GM21825 (cell line): ENCODE measurements around the gene PKD1L1.
A peak's percentile ranks its signal among the peaks of the same experiment; 100 is the strongest.
"Not testable (repeated sequence)": the region's sequence is repeated elsewhere in the genome, so short reads cannot be mapped to it uniquely, and the experiment has no call there.

Experiments used
- ATAC-seq: cut with Tn5 transposase; IDR thresholded peaks from one replicate; pipeline ENCODE4 v1.9.1; 2021; ENCODE audit warnings: mild to moderate bottlenecking, moderate library complexity; ENCODE audit not compliant: unreplicated experiment

The PKD1L1 gene

DNA sequence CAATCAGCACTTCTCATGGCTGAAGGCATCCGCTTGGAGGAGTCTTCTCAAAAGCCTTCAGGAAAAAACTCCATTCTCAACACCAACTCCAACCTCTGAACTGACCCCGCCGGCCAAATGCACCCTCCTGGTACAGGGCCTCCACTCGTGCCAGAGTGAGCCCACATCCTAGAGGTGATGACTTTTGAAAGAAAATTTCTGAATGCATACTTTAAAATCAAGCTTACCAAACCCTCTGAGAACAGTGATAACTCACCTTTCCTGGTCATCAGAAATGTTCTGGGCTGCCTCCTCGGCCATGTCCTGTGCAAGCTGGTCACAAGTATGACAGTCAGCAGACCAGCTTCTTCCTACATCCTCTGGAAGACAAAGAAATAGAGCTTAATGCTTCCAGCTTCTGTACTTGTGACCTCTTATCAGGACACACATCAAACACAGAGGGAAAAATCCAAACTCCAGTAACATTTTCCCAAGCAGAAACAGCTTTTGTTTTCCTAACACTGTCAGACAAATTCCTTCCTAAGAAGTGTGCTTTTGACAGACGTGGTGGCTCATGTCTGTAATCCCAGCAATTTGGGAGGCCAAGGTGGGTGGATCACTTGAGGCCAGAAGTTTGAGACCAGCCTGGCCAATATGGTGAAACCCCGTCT, at the start of gene PKD1L1:
TSS of gene PKD1L1 (minus strand) at position 326 of the 650 bp plus-strand sequence. CDS start at position 300, 26 bp downstream.
- ATAC-seq = no peak

DNA sequence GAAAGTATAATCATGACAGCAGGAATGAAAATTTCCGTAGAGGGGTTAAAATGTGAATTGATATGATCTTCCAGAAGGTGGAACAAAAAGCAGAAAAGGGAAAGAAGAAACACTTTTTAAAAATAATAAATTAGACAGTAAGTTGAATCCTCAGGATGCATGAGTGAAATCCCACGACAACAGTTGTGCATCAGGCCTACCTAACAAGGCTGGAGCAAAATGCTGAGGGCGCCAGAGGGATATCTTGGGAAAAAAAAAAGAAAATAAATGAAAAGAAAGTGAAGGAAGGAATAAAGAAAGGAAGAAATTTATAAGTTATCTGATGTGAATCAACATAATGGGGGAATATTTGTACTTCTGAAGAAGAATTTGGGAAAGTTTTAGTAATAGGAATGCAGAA, 44.2 kb upstream of the PKD1L1 start:
- no peak for ATAC-seq

DNA sequence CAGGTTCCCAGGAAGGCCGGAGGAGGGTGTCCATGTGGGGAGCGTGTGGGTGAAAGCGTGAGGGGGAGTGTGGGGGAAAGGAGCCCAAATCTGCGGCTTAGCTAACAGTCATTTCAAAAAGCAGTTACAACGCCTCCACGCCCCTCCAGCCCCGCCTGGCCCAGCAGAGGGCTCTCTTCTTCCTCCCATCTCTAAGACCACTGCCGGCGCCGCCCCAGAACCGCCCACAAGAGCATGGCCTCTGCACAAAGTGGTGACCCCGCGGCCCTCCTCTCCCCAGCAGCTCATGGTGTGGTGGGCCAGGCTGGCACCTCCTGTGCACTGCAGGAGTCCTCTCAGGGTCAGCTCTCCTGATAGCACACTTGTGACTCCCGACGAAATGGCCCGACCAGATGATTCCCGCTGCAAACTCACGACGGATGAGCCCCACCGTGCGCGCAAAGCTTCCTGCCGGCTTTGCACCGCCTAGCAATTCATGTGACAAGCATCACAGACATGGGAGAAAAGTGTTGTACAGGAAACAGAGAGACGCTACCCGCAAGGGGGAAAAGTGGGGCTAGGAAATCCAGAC, 43.6 kb upstream of the PKD1L1 start:
- peak; percentile 97 for ATAC-seq

- ATAC-seq = no peak
These were observed 43.0 kb upstream of the PKD1L1 start for GRCh38 chr7:47991270-47991669.

GRCh38 chr7:47990592-47990991, 42.3 kb upstream of the PKD1L1 start:
- ATAC-seq = no peak

GRCh38 chr7:47989607-47990400, 41.5 kb upstream of the PKD1L1 start:
- not testable (repeated sequence) for ATAC-seq

GRCh38 chr7:47988496-47989386, 40.5 kb upstream of the PKD1L1 start:
- no peak for ATAC-seq

DNA sequence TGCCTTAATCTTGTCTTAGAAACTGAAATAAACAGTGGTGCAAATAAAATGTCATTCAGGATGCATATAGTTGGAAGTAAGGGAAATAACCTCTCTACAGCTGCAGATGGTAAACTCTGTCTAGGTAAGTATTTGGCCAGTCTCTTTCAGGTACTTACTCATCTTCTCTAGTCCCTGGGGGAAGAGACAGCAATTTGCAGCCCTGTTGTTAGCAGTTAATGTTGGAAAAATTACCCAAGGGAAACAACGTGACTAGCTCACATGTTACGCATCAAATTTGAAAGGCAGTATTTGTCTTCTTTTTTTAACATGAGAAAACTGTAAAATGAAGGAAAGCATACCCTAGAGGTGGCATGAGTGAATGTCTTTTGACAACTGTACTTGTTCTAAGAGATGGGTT, 34.3 kb upstream of the PKD1L1 start:
- no peak for ATAC-seq

DNA sequence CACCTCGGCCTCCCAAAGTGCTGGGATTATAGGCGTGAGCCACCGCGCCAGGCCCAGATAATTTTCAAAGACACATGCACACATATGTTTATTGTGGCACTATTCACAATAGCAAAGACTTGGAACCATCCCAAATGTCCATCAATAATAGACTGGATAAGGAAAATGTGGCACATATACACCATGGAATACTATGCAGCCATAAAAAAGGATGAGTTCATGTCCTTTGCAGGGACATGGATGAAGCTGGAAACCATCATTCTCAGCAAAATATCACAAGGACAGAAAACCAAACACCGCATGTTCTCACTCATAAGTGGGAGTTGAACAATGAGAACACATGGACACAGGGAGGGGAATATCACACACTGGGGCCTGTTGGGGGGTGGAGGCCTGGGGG, 32.4 kb upstream of the PKD1L1 start:
- ATAC-seq = not testable (repeated sequence)

DNA sequence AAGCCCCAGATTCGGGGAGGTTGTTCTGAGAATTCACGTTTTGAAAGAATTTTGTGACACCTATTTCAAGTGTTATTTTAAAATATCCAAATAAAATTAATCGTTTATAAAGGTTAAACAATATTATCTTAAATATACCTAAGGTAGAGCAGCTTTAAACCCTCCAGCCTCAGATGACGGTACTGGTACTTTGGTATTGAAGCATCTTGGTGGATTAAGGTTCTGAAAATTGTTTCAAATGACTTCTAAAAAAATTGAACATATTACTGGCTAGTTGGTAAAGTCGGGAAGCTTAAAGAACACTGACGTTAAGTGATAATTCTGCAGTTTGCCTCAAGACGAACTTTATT, 31.5 kb upstream of the PKD1L1 start:
- ATAC-seq = no peak

DNA sequence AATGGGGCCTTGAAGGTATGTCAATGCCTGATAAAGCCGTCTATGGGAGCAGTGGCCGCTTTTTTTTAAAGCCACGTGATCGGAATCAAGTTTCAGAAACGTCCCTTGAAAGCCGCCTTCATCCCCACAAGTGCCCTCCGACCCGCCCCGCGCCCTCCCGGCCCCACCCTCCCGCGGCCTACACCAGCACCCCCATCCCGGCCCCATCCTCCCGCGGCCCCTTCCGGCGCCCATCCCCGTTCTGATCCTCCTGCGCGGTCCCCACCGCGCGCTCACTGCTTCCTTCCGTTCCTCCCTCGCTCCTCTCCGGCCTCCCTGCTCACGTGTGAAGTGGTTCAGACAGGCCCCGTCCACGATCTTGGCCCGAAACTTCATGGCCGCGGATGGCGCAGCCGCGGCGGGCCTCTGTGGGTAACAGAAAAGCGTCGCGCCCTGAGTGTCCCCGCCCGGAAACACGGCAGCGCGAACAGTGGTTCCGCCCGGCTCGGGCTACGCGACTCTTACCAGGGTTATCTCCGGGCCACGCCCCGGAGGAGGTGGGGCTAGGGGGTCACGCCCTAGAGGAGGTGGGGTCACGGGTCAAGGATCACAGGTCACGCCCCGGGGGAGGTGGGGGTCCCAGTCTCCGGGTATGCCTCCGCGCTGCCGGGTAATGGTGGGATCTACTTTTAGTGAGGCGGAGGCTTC, 31.0 kb upstream of the PKD1L1 start, which contains the start of gene HUS1:
TSS of gene HUS1 (minus strand) at position 471 of the 687 bp plus-strand sequence. CDS start at position 375, 96 bp downstream.
- peak; percentile 99 for ATAC-seq

DNA sequence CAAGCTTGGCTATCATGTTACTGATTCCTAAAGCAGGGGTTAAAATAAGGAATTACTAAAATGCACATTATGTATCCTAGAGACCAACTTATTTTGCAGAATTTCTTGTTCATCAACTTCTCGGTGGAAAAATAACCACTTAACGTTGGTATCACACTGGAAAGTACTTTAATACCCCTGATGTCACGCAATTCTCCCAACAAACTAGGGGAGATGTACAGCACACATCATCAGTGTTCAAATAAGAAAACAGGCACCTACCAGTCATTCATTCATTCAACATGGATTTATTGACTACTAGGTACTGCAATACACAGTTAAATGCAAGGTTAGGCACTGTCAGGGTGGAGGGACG, 30.5 kb upstream of the PKD1L1 start:
- no peak for ATAC-seq

DNA sequence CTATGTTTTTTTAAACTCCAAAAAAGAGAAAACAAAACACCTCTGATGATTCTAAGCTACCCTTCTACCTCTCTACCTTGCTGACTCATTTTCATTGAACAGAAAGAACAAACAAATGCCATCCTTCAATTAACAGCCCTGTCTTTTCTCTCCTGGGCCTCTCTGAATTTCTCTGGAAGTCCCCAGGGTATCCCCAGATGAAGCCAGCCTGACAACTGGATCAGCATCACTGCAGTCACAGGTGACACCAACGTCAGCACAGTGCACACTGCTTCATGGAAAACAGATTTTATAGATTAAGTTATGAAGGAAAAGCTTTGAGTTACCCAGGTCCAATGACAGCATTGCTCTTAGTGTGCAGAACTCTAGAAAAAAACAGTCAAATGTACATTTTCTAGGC, 25.5 kb upstream of the PKD1L1 start:
- no peak for ATAC-seq

DNA sequence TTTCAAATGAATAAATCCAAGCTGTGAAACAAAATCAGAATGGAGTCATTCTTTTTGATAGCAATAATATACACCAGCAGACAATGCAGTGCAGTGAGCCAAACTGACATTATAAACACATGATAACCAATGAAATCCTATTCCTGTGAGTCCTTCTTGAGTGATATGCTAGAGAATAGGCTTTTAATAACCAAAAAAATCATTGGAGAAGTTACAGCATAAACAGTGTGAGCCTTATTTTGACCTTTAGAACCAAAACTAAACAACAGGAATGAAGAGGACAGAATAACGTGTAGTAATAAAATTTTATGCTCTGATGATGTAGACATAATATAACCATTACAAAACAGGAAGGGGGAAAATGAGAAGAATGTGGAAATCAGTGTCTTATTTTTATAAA, 22.5 kb upstream of the PKD1L1 start:
- no peak for ATAC-seq

DNA sequence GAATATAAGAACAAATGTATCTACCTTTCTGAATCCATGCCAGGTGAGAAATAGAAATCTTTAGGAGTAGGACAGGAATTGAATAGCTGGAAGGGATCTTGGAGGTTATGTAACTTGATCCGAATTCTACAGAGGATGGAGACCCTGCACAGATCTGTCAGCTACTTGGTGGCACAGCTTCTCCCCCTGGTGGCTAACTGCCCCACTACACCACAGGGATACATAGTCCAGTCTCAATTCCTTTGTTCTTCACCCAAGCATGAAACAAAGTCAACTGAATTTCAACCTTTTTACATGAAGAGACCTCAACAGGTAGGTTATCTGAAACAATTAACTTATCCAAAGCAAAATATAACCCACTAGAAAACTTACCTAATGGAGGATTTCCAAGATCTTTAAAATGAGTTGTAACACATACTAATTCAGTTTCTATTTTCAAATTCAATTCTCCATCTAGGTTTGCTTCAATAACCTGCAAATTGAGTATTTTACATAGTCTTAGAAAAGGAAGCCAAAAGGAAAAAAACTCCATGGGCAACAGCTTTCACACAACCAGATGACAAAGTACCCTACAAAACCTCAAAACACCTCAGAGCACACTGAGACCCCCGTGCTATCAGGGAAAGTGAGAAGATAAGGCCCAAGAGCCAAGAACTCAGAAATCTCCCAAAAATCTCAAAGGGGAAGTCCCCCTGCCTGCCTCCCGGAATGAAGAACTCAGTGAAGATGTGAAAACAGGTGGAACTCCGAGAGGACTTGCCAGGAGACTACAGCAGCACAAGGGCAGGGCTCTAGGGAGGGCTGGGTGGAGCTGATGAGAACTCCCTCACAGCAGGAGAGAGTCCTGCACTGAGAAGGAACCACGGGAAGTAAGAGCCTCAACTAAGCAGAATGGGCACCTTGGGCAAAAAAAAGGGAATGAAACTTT, 20.8 kb upstream of the PKD1L1 start:
- ATAC-seq = peak; percentile 74

DNA sequence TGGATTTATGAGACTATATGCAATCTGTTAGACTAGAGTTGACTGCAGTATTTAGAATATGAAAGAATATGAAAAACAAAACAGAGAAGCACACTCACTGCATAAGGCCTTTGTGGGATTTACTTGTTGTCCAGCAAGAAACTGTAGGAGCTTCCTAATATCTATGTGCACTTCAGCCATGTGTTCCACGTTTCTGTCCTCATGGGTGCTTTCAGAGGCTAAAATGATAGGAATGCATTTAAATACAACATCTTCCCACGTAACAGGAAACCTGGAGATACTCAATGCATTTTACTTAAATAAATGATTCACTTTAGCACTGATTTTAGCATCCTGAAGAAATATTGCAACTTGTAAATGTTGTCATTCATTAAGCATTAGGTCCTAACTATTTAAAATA, 19.4 kb upstream of the PKD1L1 start:
- no peak for ATAC-seq

GRCh38 chr7:47967123-47967522, 18.9 kb upstream of the PKD1L1 start:
- ATAC-seq = no peak

- ATAC-seq = no peak
These were observed 17.2 kb upstream of the PKD1L1 start for GRCh38 chr7:47965456-47965855.

DNA sequence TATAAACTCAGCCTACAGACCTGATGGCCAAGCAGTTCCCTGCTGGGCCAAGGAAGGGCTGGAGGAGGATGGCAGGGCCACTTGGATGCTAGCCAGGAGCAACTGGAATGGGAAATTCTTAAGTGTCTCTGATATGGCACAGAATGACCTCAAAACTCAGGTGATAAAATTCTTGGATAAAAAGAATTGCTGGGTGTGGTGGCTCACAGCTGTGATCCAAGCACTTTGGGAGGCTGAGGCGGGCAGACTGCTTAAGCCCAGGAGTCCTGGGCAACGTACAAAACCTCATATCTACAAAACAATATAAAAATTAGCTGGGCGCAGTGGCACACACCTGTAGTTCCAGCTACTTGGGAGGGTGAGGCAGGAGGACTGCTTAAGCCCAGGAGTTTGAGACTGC, 14.0 kb upstream of the PKD1L1 start:
- ATAC-seq = no peak

DNA sequence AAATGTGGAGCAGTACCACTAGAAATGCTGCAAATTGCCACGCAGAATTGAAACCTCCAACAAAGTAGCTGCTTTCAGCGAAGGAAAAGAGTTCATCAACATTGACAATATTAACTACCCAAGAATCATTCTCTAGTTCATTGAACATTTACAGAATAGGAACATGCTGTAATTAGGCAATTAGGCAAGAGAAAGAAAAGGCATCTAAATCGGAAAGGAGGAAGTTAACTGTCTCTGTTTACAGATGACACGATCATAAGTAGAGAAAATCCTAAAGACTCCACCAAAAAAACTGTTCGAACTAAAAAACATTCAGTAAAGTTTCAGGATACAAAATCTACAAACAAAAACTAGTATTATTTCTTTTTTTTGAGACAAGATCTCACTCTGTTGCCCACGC, 8.9 kb upstream of the PKD1L1 start:
- ATAC-seq = no peak
